ENCODE data around the gene SLC45A1. TPM values are rescaled to one million over a fixed set of nuclear protein-coding genes. Genes with fewer than 3 reads are reported as not detected.

Gene SLC45A1
- total and polyA plus RNA-seq, 2 of the 4 experiments (the other 2 are of a cell fraction) = 0.72 to 3.9 TPM

GRCh38 chr1:8318436-8318835 lies 522 bp downstream of the SLC45A1 start:
- peak overlapping the region; percentile 61 for H2BK120ac ChIP-seq (ENCODE audit: low read depth, low read length)
- intact Hi-C loops (cut with micrococcal nuclease) (loop anchor here (10.0 kb wide), 1 partner anchor 654 kb away; no protein-coding TSS in a partner anchor), dilution Hi-C loops (cut with HindIII; ENCODE audit: low sequenced_read_pairs, unreplicated experiment) (loop anchor here (25.0 kb wide), 1 partner anchor 306 kb away; no protein-coding TSS in a partner anchor), in situ Hi-C loops (cut with MboI; ENCODE audit: low sequenced_read_pairs) (loop anchor here (25.0 kb wide), 1 partner anchor 656 kb away; no protein-coding TSS in a partner anchor)
- no peaks in the 10 kb centered on the region; the same call in 1 of the 2 replicates for H4K20me1 ChIP-seq (ENCODE audit: insufficient read depth, low read length)
- ATAC-seq (ENCODE audit: low read depth) (0 out of 2 replicates have a peak, but pooled peaks have one; percentile 4), DNase-seq (no peak)
- no peaks in the 10 kb centered on the region for H3K36me3 ChIP-seq (ENCODE audit: control insufficient read depth, insufficient read depth, low read length)
- WGBS, 2 experiments (ENCODE audit: extremely low coverage in 2 of 2, insufficient read length in 1 of 2) = 10% methylated on average over 5 of the region's 18 CpGs; no CpG with 5 or more reads in 1 of the 2 experiments
- H2BK20ac ChIP-seq (ENCODE audit: low read depth, low read length) = no peak overlapping the region
- ChIA-PET POLR2A (ENCODE audit: unreplicated experiment) (no interaction called here), CTCF (no interaction called here)
- peak overlapping the region; percentile 83 for H2AK9ac ChIP-seq (replicated peaks; ENCODE audit: low read depth, low read length, poor library complexity)
- peak overlapping the region; percentile 11; the same call in 1 of the 2 replicates for H3K18ac ChIP-seq (ENCODE audit: low read depth, low read length)
- H2AFZ ChIP-seq (replicated peaks; ENCODE audit: low read length, poor library complexity) = peak overlapping the region; percentile 97
- no peak overlapping the region for H4K5ac ChIP-seq (ENCODE audit: low read depth, low read length)
- H3K79me1 ChIP-seq (ENCODE audit: low read depth in 1 of 2, low read length in 2 of 2) = peaks cover 6 to 12% of the 10 kb centered on the region in 2 experiments; a peak in 2 of 4 replicates
- H3K9me1 ChIP-seq (ENCODE audit: insufficient read depth, low read length) = 0 out of 2 replicates have a peak, but pooled peaks cover 4% of the 10 kb centered on the region
- TF ChIP-seq RAD21 (IDR thresholded peaks at IDR 0.05; ENCODE audit: low read length) (no peak), POLR2A (IDR thresholded peaks at IDR 0.05; ENCODE audit: low read depth, low read length) (no peak), FOS (IDR thresholded peaks at IDR 0.05; ENCODE audit: low read depth, low read length) (no peak), CHD1 (IDR thresholded peaks at IDR 0.05; ENCODE audit: low read depth, low read length) (no peak), RFX5 (IDR thresholded peaks at IDR 0.05; ENCODE audit: low read depth, low read length) (no peak), RCOR1 (IDR thresholded peaks at IDR 0.05; ENCODE audit: insufficient replicate concordance, low read length) (no peak), SMC3 (IDR thresholded peaks at IDR 0.05; ENCODE audit: low read depth, low read length) (no peak), MAZ (IDR thresholded peaks at IDR 0.05; ENCODE audit: borderline replicate concordance, low read depth, low read length) (no peak), MAFK (IDR thresholded peaks at IDR 0.05; ENCODE audit: low read depth, low read length) (no peak), NFE2L2 (IDR thresholded peaks at IDR 0.05; ENCODE audit: low read depth, low read length) (no peak), CEBPB (IDR thresholded peaks at IDR 0.05; ENCODE audit: low read depth, low read length) (no peak)
- TF ChIP-seq, protein P1, sequence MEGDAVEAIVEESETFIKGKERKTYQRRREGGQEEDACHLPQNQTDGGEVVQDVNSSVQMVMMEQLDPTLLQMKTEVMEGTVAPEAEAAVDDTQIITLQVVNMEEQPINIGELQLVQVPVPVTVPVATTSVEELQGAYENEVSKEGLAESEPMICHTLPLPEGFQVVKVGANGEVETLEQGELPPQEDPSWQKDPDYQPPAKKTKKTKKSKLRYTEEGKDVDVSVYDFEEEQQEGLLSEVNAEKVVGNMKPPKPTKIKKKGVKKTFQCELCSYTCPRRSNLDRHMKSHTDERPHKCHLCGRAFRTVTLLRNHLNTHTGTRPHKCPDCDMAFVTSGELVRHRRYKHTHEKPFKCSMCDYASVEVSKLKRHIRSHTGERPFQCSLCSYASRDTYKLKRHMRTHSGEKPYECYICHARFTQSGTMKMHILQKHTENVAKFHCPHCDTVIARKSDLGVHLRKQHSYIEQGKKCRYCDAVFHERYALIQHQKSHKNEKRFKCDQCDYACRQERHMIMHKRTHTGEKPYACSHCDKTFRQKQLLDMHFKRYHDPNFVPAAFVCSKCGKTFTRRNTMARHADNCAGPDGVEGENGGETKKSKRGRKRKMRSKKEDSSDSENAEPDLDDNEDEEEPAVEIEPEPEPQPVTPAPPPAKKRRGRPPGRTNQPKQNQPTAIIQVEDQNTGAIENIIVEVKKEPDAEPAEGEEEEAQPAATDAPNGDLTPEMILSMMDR (conservative IDR thresholded peaks at IDR 0.05; ENCODE audit: low read depth, low read length) = no peak
- TF ChIP-seq, protein P2, sequence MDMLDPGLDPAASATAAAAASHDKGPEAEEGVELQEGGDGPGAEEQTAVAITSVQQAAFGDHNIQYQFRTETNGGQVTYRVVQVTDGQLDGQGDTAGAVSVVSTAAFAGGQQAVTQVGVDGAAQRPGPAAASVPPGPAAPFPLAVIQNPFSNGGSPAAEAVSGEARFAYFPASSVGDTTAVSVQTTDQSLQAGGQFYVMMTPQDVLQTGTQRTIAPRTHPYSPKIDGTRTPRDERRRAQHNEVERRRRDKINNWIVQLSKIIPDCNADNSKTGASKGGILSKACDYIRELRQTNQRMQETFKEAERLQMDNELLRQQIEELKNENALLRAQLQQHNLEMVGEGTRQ (IDR thresholded peaks at IDR 0.05; ENCODE audit: low read depth, low read length) = no peak
- TF ChIP-seq, protein P3, sequence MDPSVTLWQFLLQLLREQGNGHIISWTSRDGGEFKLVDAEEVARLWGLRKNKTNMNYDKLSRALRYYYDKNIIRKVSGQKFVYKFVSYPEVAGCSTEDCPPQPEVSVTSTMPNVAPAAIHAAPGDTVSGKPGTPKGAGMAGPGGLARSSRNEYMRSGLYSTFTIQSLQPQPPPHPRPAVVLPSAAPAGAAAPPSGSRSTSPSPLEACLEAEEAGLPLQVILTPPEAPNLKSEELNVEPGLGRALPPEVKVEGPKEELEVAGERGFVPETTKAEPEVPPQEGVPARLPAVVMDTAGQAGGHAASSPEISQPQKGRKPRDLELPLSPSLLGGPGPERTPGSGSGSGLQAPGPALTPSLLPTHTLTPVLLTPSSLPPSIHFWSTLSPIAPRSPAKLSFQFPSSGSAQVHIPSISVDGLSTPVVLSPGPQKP (IDR thresholded peaks at IDR 0.05; ENCODE audit: borderline replicate concordance, low read depth, low read length) = no peak
- H3K4me1 ChIP-seq (ENCODE audit: control insufficient read depth, insufficient read depth, low read length) = peaks cover 10% of the 10 kb centered on the region
- peaks cover 2% of the 10 kb centered on the region; the same call in 1 of the 2 replicates for H3K27me3 ChIP-seq (ENCODE audit: control insufficient read depth, insufficient read depth, low read length)
- peak overlapping the region; percentile 32; the same call in 1 of the 2 replicates for H4K91ac ChIP-seq (ENCODE audit: insufficient read depth, low read depth, low read length)
- no peak overlapping the region; the same call in 2 of the 3 replicates for H2BK15ac ChIP-seq (ENCODE audit: low read depth, low read length)
- peak overlapping the region; percentile 27 to 57; a peak in 2 of 4 replicates for H4K8ac ChIP-seq (ENCODE audit: low read depth in 2 of 2, low read length in 2 of 2)
- no TSS peak for BruUV-seq (replicated peaks)
- peak overlapping the region; percentile 59 for H3K4ac ChIP-seq (ENCODE audit: low read depth, low read length)
- H2AK5ac ChIP-seq (ENCODE audit: low read depth, low read length) = peak overlapping the region; percentile 53
- no peak overlapping the region for H2BK5ac ChIP-seq (ENCODE audit: low read depth, low read length, poor library complexity, severe bottlenecking)
- peak overlapping the region; percentile 90 for H3K4me2 ChIP-seq (ENCODE audit: low read depth, low read length)
- peak overlapping the region; percentile 63 for H3K9ac ChIP-seq (ENCODE audit: low read depth, low read length)
- no peak overlapping the region; the same call in 1 of the 2 replicates for H3K14ac ChIP-seq (replicated peaks; ENCODE audit: low read depth, low read length)
- no peak overlapping the region for H3K23ac ChIP-seq (ENCODE audit: low read depth, low read length)
- H3K56ac ChIP-seq (ENCODE audit: extremely low read depth, insufficient read depth, low read length) = no peak overlapping the region
- H3K4me3 ChIP-seq (ENCODE audit: insufficient read depth, low read depth, low read length) = peak overlapping the region; percentile 86
- no peaks in the 10 kb centered on the region for H3K9me3 ChIP-seq (ENCODE audit: control insufficient read depth, insufficient read depth, low read length)
- H3K27ac ChIP-seq (ENCODE audit: insufficient read depth, low read length) = peak overlapping the region; percentile 20; the same call in 1 of the 2 replicates

Data from IMR-90 (cell line).